ENCODE measurements around the gene PCDHA1.

- TF ChIP-seq, protein P1, sequence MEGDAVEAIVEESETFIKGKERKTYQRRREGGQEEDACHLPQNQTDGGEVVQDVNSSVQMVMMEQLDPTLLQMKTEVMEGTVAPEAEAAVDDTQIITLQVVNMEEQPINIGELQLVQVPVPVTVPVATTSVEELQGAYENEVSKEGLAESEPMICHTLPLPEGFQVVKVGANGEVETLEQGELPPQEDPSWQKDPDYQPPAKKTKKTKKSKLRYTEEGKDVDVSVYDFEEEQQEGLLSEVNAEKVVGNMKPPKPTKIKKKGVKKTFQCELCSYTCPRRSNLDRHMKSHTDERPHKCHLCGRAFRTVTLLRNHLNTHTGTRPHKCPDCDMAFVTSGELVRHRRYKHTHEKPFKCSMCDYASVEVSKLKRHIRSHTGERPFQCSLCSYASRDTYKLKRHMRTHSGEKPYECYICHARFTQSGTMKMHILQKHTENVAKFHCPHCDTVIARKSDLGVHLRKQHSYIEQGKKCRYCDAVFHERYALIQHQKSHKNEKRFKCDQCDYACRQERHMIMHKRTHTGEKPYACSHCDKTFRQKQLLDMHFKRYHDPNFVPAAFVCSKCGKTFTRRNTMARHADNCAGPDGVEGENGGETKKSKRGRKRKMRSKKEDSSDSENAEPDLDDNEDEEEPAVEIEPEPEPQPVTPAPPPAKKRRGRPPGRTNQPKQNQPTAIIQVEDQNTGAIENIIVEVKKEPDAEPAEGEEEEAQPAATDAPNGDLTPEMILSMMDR (IDR thresholded peaks at IDR 0.05) = no peak
- TF ChIP-seq SIN3A (IDR thresholded peaks at IDR 0.05; ENCODE audit: borderline replicate concordance, insufficient read depth, low read depth, low read length) = no peak
- no peak for TF ChIP-seq POLR2AphosphoS5 (IDR thresholded peaks at IDR 0.05; ENCODE audit: low read depth, low read length)
Observed at GRCh38 chr5:141032626-141033025, 246.7 kb downstream of the PCDHA1 start.
